LNCAP (cell line): ENCODE data around the gene MIOX.

Experiments used
- TF ChIP-seq, protein P1 (sequence below): fragments of 450-650 bp; IDR thresholded peaks from 2 replicates; pipeline ENCODE4 v1.5.1; 2017; ENCODE audit warnings: mild to moderate bottlenecking

MIOX gene

DNA sequence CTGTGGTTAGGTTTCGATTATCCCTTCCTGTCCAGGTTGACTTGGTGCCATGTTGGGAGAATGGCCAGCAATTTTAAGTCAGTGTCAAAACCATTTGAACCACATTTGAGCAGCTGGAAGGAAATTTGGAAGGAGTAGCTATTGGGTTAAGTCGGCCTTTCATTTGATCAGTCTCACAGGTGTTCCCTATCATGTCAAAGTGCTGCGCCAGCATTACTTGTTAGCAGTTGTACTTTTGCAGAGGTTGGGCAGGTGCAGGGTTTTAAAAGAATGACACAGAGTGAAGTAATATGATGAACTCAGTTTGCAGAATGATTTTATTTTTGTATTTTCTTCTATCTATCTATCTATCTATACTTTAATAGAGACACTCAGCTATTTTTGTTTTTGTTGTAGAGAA is 49.6 kb downstream of the MIOX start:
- TF ChIP-seq, protein P1, sequence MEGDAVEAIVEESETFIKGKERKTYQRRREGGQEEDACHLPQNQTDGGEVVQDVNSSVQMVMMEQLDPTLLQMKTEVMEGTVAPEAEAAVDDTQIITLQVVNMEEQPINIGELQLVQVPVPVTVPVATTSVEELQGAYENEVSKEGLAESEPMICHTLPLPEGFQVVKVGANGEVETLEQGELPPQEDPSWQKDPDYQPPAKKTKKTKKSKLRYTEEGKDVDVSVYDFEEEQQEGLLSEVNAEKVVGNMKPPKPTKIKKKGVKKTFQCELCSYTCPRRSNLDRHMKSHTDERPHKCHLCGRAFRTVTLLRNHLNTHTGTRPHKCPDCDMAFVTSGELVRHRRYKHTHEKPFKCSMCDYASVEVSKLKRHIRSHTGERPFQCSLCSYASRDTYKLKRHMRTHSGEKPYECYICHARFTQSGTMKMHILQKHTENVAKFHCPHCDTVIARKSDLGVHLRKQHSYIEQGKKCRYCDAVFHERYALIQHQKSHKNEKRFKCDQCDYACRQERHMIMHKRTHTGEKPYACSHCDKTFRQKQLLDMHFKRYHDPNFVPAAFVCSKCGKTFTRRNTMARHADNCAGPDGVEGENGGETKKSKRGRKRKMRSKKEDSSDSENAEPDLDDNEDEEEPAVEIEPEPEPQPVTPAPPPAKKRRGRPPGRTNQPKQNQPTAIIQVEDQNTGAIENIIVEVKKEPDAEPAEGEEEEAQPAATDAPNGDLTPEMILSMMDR, result no peak

GRCh38 chr22:50537765-50538164 is 51.1 kb downstream of the MIOX start:
- TF ChIP-seq, protein P1, result no peak
